DOHH2 (cell line): ENCODE results near the gene IFNA5.

Experiments used
- H3F3A ChIP-seq: fragments of 200-600 bp; sonication (generic), shearing (Covaris generic); 2 replicates; pipeline ENCODE4 v1.6.0; 2016; ENCODE audit warnings: antibody characterized with exemption, mild to moderate bottlenecking; ENCODE audit not compliant: control insufficient read depth, insufficient read depth
- H3K27ac ChIP-seq: fragments of 200-600 bp; sonication (generic); 2 replicates; pipeline ENCODE4 v1.5.1; 2014; ENCODE audit warnings: low read depth, mild to moderate bottlenecking, low read length, moderate library complexity
- H3K27me3 ChIP-seq: fragments of 200-600 bp; sonication (generic); 2 replicates; pipeline ENCODE4 v1.6.1; 2014; ENCODE audit warnings: mild to moderate bottlenecking, low read length, mixed read lengths; ENCODE audit not compliant: control insufficient read depth
- H3K36me3 ChIP-seq: fragments of 200-600 bp; sonication (generic); 2 replicates; pipeline ENCODE4 v1.6.1; 2014; ENCODE audit warnings: mild to moderate bottlenecking, low read length, moderate library complexity, mixed read lengths; ENCODE audit not compliant: control insufficient read depth
- H3K4me1 ChIP-seq: fragments of 200-600 bp; sonication (generic); 2 replicates; pipeline ENCODE4 v1.6.1; 2014; ENCODE audit warnings: mild to moderate bottlenecking, low read length, mixed read lengths; ENCODE audit not compliant: control insufficient read depth
- H3K4me2 ChIP-seq: fragments of 200-600 bp; sonication (generic); 2 replicates; pipeline ENCODE4 v1.6.0; 2014; ENCODE audit warnings: mild to moderate bottlenecking, low read length, moderate library complexity
- H3K4me3 ChIP-seq: fragments of 200-600 bp; sonication (generic); 2 replicates; pipeline ENCODE4 v1.5.1; 2014; ENCODE audit warnings: mild to moderate bottlenecking, low read length, mixed read lengths
- H3K79me2 ChIP-seq: fragments of 200-600 bp; sonication (generic); 2 replicates; pipeline ENCODE4 v1.6.1; 2014; ENCODE audit warnings: mild to moderate bottlenecking, low read length, mixed read lengths; ENCODE audit not compliant: control insufficient read depth
- H3K9me2 ChIP-seq: fragments of 200-600 bp; sonication (generic); replicated peaks from 2 replicates; pipeline ENCODE4 v1.6.1; 2014; ENCODE audit warnings: mild to moderate bottlenecking, low read length, mixed read lengths; ENCODE audit not compliant: control insufficient read depth
- H3K9me3 ChIP-seq: fragments of 200-600 bp; sonication (generic); 2 replicates; pipeline ENCODE4 v1.6.1; 2014; ENCODE audit warnings: antibody characterized with exemption, low read length, mixed read lengths; ENCODE audit not compliant: control insufficient read depth, insufficient read depth
- H4K20me1 ChIP-seq: fragments of 200-600 bp; sonication (generic); 2 replicates; pipeline ENCODE4 v1.6.0; 2014; ENCODE audit warnings: low read depth, mild to moderate bottlenecking, antibody characterized with exemption, low read length, moderate library complexity; ENCODE audit not compliant: control insufficient read depth, insufficient read depth
- CTCF ChIP-seq: fragments of 200-600 bp; sonication (generic); IDR thresholded peaks from one replicate; pipeline ENCODE4 v1.5.1; 2014; ENCODE audit warnings: antibody characterized with exemption, mild to moderate bottlenecking, low read depth, low read length; ENCODE audit not compliant: poor library complexity, severe bottlenecking
- EZH2phosphoT487 ChIP-seq: fragments of 200-600 bp; sonication (generic); IDR thresholded peaks from 2 replicates; pipeline ENCODE4 v1.6.1; 2017; ENCODE audit warnings: borderline replicate concordance, mild to moderate bottlenecking, antibody characterized with exemption, low read length, moderate library complexity, mixed read lengths

IFNA5 gene

GRCh38 chr9:21294364-21294774, 10.7 kb downstream of the IFNA5 start:
- Histone ChIP-seq H3K27ac (no peak overlapping the region), H3K4me2 (no peak overlapping the region), H3K4me3 (no peak overlapping the region), H3K9me2 (no peaks in the 10 kb centered on the region), H3K4me1 (no peaks in the 10 kb centered on the region), H3K9me3 (no peaks in the 10 kb centered on the region), H3K27me3 (peaks cover 14% of the 10 kb centered on the region), H3K36me3 (no peaks in the 10 kb centered on the region), H4K20me1 (no peaks in the 10 kb centered on the region), H3F3A (no peaks in the 10 kb centered on the region), H3K79me2 (no peaks in the 10 kb centered on the region)
- TF ChIP-seq CTCF (no peak), EZH2phosphoT487 (no peak)

DNA sequence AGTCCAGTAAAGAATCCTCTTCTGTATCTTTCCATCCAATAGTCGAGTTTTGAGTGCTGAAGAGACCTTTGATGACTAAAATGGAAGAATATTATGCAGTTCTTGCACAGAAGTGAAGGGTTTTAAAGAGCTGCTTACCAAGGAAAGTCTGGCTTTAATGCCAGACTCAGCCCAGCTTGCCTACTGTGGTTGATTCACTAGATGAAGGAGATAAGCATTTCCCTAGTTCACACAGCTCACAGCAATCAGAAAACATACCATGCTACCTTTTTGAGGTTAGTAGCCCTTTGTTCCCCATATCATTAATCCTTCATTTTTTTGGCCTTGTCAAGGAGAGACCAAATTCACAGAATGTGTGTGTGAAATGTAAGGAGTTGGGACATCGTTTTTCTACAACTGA, 15.3 kb downstream of the IFNA5 start:
- Histone ChIP-seq H3F3A (no peaks in the 10 kb centered on the region), H3K9me3 (no peaks in the 10 kb centered on the region), H3K27me3 (peaks cover 9% of the 10 kb centered on the region), H3K79me2 (no peaks in the 10 kb centered on the region), H4K20me1 (no peaks in the 10 kb centered on the region), H3K9me2 (no peaks in the 10 kb centered on the region), H3K4me1 (no peaks in the 10 kb centered on the region), H3K36me3 (no peaks in the 10 kb centered on the region), H3K27ac (no peak overlapping the region), H3K4me2 (no peak overlapping the region), H3K4me3 (no peak overlapping the region)
- TF ChIP-seq CTCF (no peak), EZH2phosphoT487 (no peak)

DNA sequence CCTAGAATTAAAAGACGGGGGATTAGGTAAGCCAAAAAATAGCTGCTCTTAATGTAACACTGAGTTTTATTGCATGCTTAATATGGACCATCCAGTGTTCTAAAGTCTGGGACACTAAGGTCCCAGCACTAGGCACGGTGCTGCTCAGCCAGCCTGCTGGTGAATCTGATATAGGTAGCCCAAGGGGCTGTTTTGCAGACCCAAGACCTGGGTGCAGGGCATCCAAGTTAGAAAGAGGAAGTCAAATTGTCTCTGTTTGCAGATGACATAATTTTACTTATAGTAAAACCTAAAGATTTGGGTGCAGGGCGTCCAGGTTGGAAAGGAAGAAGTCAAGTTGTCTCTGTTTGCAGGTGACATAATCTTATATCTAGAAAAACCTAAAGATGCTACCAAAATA, 17.8 kb downstream of the IFNA5 start:
- Histone ChIP-seq H3K4me2 (no peak overlapping the region), H4K20me1 (no peaks in the 10 kb centered on the region), H3K27me3 (no peaks in the 10 kb centered on the region), H3K79me2 (no peaks in the 10 kb centered on the region), H3K27ac (no peak overlapping the region), H3K9me3 (no peaks in the 10 kb centered on the region), H3K4me1 (no peaks in the 10 kb centered on the region), H3K36me3 (no peaks in the 10 kb centered on the region), H3K4me3 (no peak overlapping the region), H3F3A (no peaks in the 10 kb centered on the region), H3K9me2 (no peaks in the 10 kb centered on the region)
- TF ChIP-seq EZH2phosphoT487 (no peak), CTCF (no peak)

DNA sequence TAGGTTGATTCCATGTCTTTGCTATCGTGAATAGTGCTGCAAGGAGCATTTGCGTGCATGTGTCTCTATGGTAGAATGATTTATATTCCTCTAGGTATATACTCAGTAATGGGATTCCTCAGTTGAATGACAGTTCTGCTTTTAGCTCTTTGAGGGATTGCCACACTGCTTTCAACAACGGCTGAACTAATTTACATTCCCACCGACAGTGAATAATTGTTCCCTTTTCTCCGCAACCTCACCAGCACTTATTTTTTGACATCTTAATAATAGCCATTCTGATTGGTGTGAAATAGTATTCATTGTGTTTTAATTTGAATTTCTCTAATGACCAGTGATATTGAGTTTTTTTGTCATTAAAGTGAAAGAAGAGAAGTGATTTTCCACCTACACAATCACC, 18.5 kb downstream of the IFNA5 start:
- Histone ChIP-seq H3K4me1 (no peaks in the 10 kb centered on the region), H4K20me1 (no peaks in the 10 kb centered on the region), H3K9me3 (no peaks in the 10 kb centered on the region), H3K4me2 (no peak overlapping the region), H3K79me2 (no peaks in the 10 kb centered on the region), H3K4me3 (no peak overlapping the region), H3K36me3 (no peaks in the 10 kb centered on the region), H3K27ac (no peak overlapping the region), H3K27me3 (no peaks in the 10 kb centered on the region), H3K9me2 (no peaks in the 10 kb centered on the region), H3F3A (no peaks in the 10 kb centered on the region)
- TF ChIP-seq CTCF (no peak), EZH2phosphoT487 (no peak)
